ENCODE results near the gene WDR18. TPM values are rescaled to one million over a fixed set of nuclear protein-coding genes. Genes with fewer than 3 reads are reported as not detected.
A peak's percentile ranks its signal among the peaks of the same experiment; 100 is the strongest.
"Not testable (repeated sequence)": the region's sequence is repeated elsewhere in the genome, so short reads cannot be mapped to it uniquely, and the experiment has no call there.

WDR18 gene
- total RNA-seq, 1 donor from 2014 or later, result 66.5 TPM

- ChIA-PET POLR2A (interaction anchor here (0.6 to 13.8 kb wide), 12 partner anchors 8 to 1806 kb away, joined by 3 to 365 read pairs (median 4); partner anchors contain the start of genes ABCA7, ARHGAP45, CIRBP and FAM174C), CTCF (interaction anchor here (1.2 kb wide), 1 partner anchor 224 kb away, joined by 3 read pairs; no protein-coding TSS in a partner anchor)
- no peaks in the 10 kb centered on the region for H3K9me3 Mint-ChIP-seq
- TF ChIP-seq, protein P1, sequence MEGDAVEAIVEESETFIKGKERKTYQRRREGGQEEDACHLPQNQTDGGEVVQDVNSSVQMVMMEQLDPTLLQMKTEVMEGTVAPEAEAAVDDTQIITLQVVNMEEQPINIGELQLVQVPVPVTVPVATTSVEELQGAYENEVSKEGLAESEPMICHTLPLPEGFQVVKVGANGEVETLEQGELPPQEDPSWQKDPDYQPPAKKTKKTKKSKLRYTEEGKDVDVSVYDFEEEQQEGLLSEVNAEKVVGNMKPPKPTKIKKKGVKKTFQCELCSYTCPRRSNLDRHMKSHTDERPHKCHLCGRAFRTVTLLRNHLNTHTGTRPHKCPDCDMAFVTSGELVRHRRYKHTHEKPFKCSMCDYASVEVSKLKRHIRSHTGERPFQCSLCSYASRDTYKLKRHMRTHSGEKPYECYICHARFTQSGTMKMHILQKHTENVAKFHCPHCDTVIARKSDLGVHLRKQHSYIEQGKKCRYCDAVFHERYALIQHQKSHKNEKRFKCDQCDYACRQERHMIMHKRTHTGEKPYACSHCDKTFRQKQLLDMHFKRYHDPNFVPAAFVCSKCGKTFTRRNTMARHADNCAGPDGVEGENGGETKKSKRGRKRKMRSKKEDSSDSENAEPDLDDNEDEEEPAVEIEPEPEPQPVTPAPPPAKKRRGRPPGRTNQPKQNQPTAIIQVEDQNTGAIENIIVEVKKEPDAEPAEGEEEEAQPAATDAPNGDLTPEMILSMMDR (IDR thresholded peaks at IDR 0.05), result no peak
- H3K36me3 Mint-ChIP-seq (ENCODE audit: low read depth), result peaks cover 15% of the 10 kb centered on the region
- H3K27ac Mint-ChIP-seq, result peak overlapping the region; percentile 77
- ATAC-seq (ENCODE audit: low read depth) (no peak), DNase-seq (no peak)
- intact Hi-C loops (cut with micrococcal nuclease), result loop anchor here (2.0 kb wide), 1 partner anchor 19 kb away; the partner anchor contains the start of gene GRIN3B
- H3K4me1 Mint-ChIP-seq, result peaks cover 58% of the 10 kb centered on the region
- peak overlapping the region; percentile 87 for H3K4me3 Mint-ChIP-seq
- H3K27me3 Mint-ChIP-seq, result no peaks in the 10 kb centered on the region
Observed at GRCh38 chr19:1019980-1020867, 36.1 kb downstream of the WDR18 start.

- H3K9me3 Mint-ChIP-seq, result no peaks in the 10 kb centered on the region
- POLR2A ChIA-PET, result interaction anchor here (0.5 to 13.8 kb wide), 21 partner anchors 9 to 254 kb away, joined by 3 to 365 read pairs (median 5); partner anchors contain the start of genes ABCA7, ARHGAP45, ATP5F1D and CIRBP
- H3K4me1 Mint-ChIP-seq, result peaks cover 53% of the 10 kb centered on the region
- intact Hi-C loops (cut with micrococcal nuclease), result loop anchor here (1.0 to 2.0 kb wide), 9 partner anchors 20 to 220 kb away; partner anchors contain the start of genes ATP5F1D, GPX4, GRIN3B and STK11
- CTCF ChIA-PET, result interaction anchor here (0.9 to 1.2 kb wide), 3 partner anchors 19 to 224 kb away, joined by 3 to 5 read pairs (median 3); partner anchors contain the start of gene ABCA7
- H3K27me3 Mint-ChIP-seq, result no peaks in the 10 kb centered on the region
- H3K27ac Mint-ChIP-seq, result peak within 1 kb of the TSS; percentile 99
- H3K36me3 Mint-ChIP-seq (ENCODE audit: low read depth), result peaks cover 15% of the 10 kb centered on the region
- H3K4me3 Mint-ChIP-seq, result peak within 1 kb of the TSS; percentile 87
- ATAC-seq (ENCODE audit: low read depth) (peak; percentile 87), DNase-seq (peak; percentile 95)
- TF ChIP-seq, protein P1 (IDR thresholded peaks at IDR 0.05), result no peak
Observed at GRCh38 chr19:1020868-1021425, 36.8 kb downstream of the WDR18 start, which contains the start of gene TMEM259. TSS of gene TMEM259 (minus strand) at chr19:1021123. CDS start at chr19:1020996, 127 bp downstream.

- H3K9me3 Mint-ChIP-seq; DNase-seq; H3K27me3 Mint-ChIP-seq; CTCF ChIA-PET; ATAC-seq (ENCODE audit: low read depth); H3K4me3 Mint-ChIP-seq; intact Hi-C loops (cut with micrococcal nuclease); H3K27ac Mint-ChIP-seq: not testable (repeated sequence)
- peaks cover 18% of the 10 kb centered on the region for H3K36me3 Mint-ChIP-seq (ENCODE audit: low read depth)
- POLR2A ChIA-PET, result interaction anchor here (0.9 to 13.8 kb wide), 3 partner anchors 16 to 245 kb away, joined by 3 to 365 read pairs (median 3); partner anchors contain the start of genes ABCA7, CIRBP and GPX4
- peaks cover 33% of the 10 kb centered on the region for H3K4me1 Mint-ChIP-seq
Observed at GRCh38 chr19:1023883-1024188, 39.7 kb downstream of the WDR18 start.

- ATAC-seq (ENCODE audit: low read depth); DNase-seq; H3K27me3 Mint-ChIP-seq; H3K27ac Mint-ChIP-seq; H3K4me3 Mint-ChIP-seq; H3K9me3 Mint-ChIP-seq; intact Hi-C loops (cut with micrococcal nuclease): not testable (repeated sequence)
- ChIA-PET POLR2A (interaction anchor here (0.6 to 13.8 kb wide), 6 partner anchors 15 to 218 kb away, joined by 4 to 365 read pairs (median 29); partner anchors contain the start of genes ABCA7 and ARHGAP45), CTCF (interaction anchor here (1.1 to 3.6 kb wide), 2 partner anchors 24 to 40 kb away, joined by 3 to 13 read pairs; no protein-coding TSS in a partner anchor)
- H3K4me1 Mint-ChIP-seq, result peaks cover 27% of the 10 kb centered on the region
- peaks cover 19% of the 10 kb centered on the region for H3K36me3 Mint-ChIP-seq (ENCODE audit: low read depth)
Observed at GRCh38 chr19:1025080-1025479, 40.9 kb downstream of the WDR18 start.

- Mint-ChIP-seq H3K4me3 (peak within 1 kb of the TSS; percentile 95), H3K9me3 (no peaks in the 10 kb centered on the region), H3K36me3 (ENCODE audit: low read depth) (peaks cover 25% of the 10 kb centered on the region)
Observed at GRCh38 chr19:1025960-1026782, 42.0 kb downstream of the WDR18 start, which contains the start of gene CNN2. TSS of gene CNN2 (plus strand) at chr19:1026608. CDS start at chr19:1026662, 54 bp downstream.

More at GRCh38 chr19:1025960-1026782, 42.0 kb downstream of the WDR18 start, which contains the start of gene CNN2:
- TF ChIP-seq, protein P1 (IDR thresholded peaks at IDR 0.05), result no peak
- Mint-ChIP-seq H3K4me1 (peaks cover 32% of the 10 kb centered on the region), H3K27me3 (no peaks in the 10 kb centered on the region), H3K27ac (peak within 1 kb of the TSS; percentile 91)
- CTCF ChIA-PET, result interaction anchor here (1.1 to 3.6 kb wide), 7 partner anchors 13 to 218 kb away, joined by 3 to 15 read pairs (median 6); partner anchors contain the start of genes ABCA7 and ARHGAP45
- intact Hi-C loops (cut with micrococcal nuclease), result loop anchor here (1.0 kb wide), 1 partner anchor 15 kb away; no protein-coding TSS in a partner anchor
- POLR2A ChIA-PET, result interaction anchor here (0.5 to 13.8 kb wide), 20 partner anchors 9 to 411 kb away, joined by 3 to 365 read pairs (median 5); partner anchors contain the start of genes ABCA7, ARHGAP45, CIRBP and WDR18
- DNase-seq (peak; percentile 76), ATAC-seq (ENCODE audit: low read depth) (peak; percentile 61)
